HG03469 (cell line): ENCODE measurements around the gene PPP1R3C.

Experiments used
- ATAC-seq: cut with Tn5 transposase; IDR thresholded peaks from one replicate; pipeline ENCODE4 v1.9.1; 2021; ENCODE audit warnings: mild to moderate bottlenecking, moderate library complexity, moderate number of reproducible peaks; ENCODE audit not compliant: unreplicated experiment

The PPP1R3C gene

DNA sequence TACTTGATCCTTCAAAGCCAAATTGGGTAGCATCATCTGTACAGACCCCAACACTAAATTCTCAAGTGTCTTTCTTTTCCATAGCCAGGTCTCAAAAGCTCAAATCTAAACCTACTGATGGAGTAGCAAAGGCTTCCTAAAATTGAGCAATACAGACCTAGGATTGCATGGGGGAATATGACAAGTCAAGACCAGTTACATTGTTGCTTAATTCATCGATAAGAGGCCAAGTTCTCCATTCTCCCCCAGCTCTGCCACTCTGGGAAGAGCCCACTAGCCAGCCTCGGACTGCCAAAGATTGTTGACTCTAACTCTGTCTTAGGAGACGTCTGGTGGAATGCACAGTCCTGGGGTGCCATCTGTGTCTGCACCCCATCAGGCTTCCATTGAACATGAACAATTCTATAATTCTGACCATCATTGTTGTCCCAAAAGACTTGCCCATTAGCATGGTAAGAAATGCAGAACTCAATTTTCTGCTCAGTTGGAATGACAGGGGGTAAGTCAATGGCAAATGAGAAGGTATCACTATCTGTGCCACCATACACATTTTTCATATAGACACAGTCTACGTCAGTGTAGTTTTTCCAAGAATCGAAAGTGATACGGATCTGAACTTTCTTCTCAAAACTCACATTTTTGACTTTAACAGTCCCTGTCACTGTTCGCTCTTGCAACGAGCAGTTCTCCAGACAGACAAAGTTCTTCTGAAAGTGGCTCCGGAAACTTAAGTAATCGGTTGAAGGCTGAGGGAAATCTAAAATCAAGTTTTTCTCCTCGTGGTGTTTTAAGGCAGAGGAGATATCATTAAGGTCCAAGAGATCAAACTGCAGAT, 2.9 kb downstream of the PPP1R3C start:
- ATAC-seq, result no peak

- ATAC-seq, result no peak
These were observed 4.5 kb downstream of the PPP1R3C start for GRCh38 chr10:91628383-91628782.

DNA sequence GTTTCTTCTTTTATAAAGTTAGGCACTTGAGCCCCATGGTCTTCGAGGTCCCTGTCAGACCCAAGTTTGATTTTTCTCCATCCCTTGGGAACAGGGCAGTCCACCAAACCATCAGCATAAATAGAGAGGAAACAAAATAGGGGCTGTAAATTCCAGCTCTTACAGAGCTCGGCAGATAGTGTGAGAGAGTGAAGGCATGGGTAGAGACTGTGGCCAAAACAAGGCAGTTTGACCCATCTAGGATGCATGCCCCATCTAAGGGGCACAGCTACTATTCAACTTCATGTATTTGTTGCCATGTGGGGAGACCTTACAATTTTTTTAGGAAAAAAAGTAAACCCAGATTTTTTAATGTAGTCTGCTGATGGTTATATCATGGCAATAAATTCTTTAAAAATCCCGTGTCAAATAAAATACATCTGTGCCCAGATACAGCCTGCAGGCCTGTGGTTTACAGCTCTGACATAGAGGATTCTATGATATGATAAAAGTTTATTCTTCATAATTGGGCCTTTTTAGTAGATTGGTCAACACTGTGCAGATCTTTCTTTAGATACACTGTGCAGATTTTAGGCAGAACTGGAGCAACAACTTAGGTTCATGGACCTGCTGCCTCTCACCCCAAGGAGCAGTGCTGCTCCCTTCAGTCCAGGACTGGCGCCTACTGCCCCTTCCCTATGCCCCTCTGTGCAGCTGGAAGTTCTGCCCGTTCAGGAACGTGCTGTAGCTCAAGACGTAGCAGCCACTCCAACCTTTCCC, 5.3 kb downstream of the PPP1R3C start:
- ATAC-seq, result no peak

DNA sequence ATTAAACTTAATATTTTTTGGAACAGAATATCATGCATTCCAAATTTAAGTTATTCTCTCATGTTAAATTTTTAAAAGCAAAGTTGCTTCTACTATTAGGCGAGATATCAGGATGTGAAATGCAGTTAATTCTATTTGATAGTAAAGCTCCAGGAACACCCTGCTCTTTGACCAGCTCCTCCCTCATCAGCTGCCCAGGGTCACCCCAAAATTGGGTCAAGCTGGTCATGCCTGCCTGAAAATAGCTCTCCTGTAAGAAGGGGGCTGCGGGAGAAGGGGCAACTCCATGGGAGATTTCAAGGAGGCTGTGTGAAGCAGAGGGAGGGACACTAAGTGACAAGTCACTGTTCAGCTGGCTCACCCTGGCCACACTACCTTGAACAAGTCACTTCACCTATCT, 5.9 kb downstream of the PPP1R3C start:
- ATAC-seq, result no peak

DNA sequence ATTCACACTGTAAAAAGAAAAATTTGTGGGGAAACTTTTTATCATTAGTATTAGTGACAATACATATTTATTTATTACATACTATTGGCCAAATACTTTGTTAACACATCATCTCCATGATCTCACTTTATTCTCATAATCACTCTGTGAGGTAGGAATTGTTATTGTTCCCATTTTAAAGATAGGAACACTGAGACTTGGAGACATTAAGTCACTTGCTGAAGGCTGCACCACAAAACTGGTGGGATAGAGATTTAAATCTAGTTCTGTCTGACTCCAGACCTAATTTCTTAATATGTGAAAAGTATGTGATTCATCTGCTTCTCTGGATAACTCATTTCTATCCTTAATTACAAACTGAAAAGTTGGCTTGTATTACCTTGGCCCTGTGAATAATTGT, 8.2 kb downstream of the PPP1R3C start:
- ATAC-seq, result no peak

GRCh38 chr10:91622601-91623000, 10.3 kb downstream of the PPP1R3C start:
- no peak for ATAC-seq

- ATAC-seq, result no peak
These were observed 11.3 kb downstream of the PPP1R3C start for GRCh38 chr10:91621483-91622113.

DNA sequence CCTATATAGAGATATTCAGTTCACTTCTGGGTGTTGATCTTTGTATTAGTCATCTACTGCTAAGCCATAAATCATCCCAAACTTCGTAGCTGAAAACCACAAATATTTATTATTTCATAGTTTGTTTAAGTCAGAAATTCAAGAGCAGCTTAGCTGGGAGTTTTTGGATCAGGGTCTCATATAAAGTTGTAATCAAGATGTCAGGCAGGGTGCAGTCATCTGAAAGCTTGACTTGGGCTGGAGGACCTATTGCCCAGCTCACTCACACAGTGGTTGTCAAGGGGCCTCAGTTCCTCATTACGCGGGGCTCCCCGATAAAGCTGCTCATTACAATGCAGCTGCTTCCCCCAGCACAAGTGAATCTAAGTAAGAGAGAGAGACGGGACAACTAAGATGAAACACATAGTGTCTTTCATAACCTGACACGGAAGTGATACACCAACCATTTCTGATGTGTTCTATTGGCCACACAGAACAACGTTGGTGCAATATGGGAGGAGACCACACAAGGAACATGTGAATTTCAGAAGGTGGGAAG, 15.7 kb downstream of the PPP1R3C start:
- ATAC-seq, result no peak

GRCh38 chr10:91616137-91616536, 16.7 kb downstream of the PPP1R3C start:
- no peak for ATAC-seq

GRCh38 chr10:91614225-91614624, 18.6 kb downstream of the PPP1R3C start:
- no peak for ATAC-seq

DNA sequence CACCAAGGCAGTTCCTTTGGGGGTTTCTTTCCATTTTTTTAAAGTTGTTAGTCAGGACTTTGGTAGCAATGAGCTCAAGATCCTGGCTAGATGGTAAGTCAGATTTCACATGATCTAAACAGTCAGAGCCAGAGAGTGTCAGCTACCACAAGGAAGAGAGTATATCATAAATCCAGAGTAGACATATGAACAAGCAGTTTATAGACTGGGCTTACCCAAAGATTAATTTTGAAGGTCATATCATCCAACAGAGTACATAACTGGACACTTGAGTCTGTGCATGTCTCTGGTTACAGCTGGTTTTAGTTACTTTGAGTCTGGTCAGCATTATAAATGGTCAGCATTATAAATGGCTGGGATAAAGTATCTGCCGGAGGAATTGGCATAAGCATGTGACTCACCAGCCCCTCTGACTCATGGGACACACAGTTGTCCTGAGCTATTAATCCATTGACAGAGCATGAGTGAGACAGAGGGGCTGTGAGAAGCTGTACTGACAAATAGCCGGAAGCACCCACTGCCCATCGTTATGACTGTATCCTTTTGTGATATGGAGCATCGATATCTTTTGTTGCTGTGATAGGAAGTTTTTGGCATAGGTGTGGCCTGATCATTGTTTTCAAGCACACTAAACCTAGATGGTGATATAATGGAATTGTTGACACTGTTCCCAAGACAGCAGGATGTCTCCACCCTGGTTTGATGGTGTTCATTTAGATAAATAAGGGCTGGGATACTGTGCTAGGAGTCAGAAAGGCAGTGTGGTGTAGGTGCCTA, 19.3 kb downstream of the PPP1R3C start:
- no peak for ATAC-seq

DNA sequence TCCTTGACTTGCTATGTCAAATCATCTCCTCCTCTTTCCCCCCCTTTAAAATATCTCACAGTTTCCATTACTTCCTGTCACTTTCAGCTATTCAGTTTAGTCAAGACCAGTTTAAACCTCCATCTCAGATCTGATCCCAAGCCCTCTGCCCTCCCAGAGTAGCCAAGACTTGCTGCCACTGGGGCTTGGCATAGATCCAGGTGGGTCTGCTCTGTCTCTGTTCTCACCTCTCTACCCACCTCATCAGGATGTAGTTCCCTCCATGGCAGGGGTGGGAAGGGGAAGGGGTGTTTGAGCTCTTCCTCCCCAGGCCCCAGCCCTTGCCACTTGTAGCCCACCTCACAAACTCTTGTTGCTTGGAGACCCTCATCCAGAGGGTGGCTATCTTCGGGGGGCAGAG, 22.0 kb downstream of the PPP1R3C start:
- no peak for ATAC-seq

- ATAC-seq, result no peak
These were observed 22.4 kb downstream of the PPP1R3C start for GRCh38 chr10:91610444-91610843.

GRCh38 chr10:91607646-91608403, 25.0 kb downstream of the PPP1R3C start:
- no peak for ATAC-seq

GRCh38 chr10:91605968-91606367, 26.9 kb downstream of the PPP1R3C start:
- ATAC-seq, result no peak

GRCh38 chr10:91604553-91605534, 28.0 kb downstream of the PPP1R3C start:
- no peak for ATAC-seq

DNA sequence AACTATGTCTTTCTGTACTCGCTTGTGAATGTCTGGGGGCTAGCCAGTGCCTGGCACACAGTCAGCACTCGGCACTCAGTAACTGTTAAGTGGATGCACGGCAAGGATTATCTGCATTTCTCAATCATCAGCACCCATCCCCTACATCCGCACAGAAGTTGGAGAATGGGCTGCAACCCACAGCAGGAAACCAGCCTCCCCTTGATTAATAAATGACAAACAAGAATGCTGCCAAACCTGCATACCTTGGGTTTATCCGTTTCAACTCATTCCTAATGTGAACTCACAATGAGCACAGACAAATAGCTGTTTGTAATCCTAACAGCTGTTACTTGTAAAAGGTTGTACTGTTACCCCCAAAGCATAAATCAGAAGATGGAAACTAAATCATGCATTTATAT, 28.9 kb downstream of the PPP1R3C start:
- ATAC-seq, result no peak

GRCh38 chr10:91602868-91603568, 29.9 kb downstream of the PPP1R3C start:
- no peak for ATAC-seq
